HG03064 (cell line): Measurements from ENCODE around the gene PSMG4.

Experiments used
- ATAC-seq: cut with Tn5 transposase; IDR thresholded peaks from one replicate; pipeline ENCODE4 v1.9.1; 2021; ENCODE audit warnings: low read depth; ENCODE audit not compliant: unreplicated experiment

Gene PSMG4

GRCh38 chr6:3304500-3305215 lies 45.9 kb downstream of the PSMG4 start:
- no peak for ATAC-seq

- ATAC-seq: no peak
Observed at GRCh38 chr6:3305216-3305565, 46.4 kb downstream of the PSMG4 start.

GRCh38 chr6:3305831-3306230 lies 47.1 kb downstream of the PSMG4 start:
- ATAC-seq: no peak

GRCh38 chr6:3306848-3307247 lies 48.1 kb downstream of the PSMG4 start:
- ATAC-seq: no peak

- no peak for ATAC-seq
Observed at GRCh38 chr6:3307436-3307835, 48.7 kb downstream of the PSMG4 start.

GRCh38 chr6:3308106-3308505 lies 49.4 kb downstream of the PSMG4 start:
- no peak for ATAC-seq

GRCh38 chr6:3309391-3310050 lies 50.8 kb downstream of the PSMG4 start:
- no peak for ATAC-seq

- no peak for ATAC-seq
Observed at GRCh38 chr6:3310051-3310448, 51.3 kb downstream of the PSMG4 start.

DNA sequence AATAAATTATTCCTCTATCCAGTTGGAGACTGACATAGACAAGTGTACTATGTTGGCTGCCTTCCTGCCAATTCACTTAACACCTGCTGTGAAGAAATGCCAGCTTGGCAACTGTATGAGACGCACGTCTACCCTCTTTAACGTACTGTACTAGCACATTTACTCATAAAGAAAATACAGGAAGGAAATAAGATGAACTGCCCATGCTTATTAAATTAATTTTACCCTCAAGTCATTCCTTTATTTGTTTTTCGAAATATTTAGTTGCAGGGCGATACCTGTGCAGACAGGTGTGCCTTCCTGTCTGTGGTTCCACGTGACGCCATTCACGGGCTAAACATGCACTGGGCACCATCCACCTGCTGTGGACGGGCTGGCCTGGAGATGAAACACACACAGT lies 52.0 kb downstream of the PSMG4 start:
- no peak for ATAC-seq

GRCh38 chr6:3311826-3312225 lies 53.1 kb downstream of the PSMG4 start:
- no peak for ATAC-seq

DNA sequence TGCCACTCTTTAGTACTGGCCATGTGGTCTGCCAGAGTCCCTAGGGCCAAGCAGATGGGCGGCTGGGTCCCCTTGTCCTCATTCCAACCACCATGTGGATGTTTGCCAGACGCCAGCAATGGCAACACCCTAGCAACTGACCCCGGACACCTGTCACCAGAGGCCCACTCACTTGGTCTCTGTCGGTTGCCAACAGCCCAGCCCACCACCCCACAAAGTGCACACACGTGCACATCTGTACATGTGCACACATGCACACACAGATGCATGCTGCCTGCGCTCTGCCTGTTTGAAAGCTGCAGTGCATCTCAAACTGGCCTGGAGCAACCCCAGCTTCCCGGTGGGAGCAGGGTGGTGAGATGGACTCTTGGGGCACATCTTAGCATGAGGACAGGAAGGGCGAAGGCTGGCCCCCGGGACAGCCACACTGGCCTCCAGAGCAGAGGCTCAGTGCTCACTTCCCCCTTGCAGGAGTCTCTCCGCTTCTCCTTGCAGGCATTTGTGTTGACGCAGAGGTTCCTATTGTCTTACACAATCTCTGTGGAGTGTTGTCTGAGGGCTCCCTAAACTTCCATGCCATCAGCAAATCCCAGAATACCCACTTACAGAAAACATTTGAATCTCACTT lies 54.0 kb downstream of the PSMG4 start:
- no peak for ATAC-seq

GRCh38 chr6:3314176-3314575 lies 55.4 kb downstream of the PSMG4 start:
- ATAC-seq: no peak

DNA sequence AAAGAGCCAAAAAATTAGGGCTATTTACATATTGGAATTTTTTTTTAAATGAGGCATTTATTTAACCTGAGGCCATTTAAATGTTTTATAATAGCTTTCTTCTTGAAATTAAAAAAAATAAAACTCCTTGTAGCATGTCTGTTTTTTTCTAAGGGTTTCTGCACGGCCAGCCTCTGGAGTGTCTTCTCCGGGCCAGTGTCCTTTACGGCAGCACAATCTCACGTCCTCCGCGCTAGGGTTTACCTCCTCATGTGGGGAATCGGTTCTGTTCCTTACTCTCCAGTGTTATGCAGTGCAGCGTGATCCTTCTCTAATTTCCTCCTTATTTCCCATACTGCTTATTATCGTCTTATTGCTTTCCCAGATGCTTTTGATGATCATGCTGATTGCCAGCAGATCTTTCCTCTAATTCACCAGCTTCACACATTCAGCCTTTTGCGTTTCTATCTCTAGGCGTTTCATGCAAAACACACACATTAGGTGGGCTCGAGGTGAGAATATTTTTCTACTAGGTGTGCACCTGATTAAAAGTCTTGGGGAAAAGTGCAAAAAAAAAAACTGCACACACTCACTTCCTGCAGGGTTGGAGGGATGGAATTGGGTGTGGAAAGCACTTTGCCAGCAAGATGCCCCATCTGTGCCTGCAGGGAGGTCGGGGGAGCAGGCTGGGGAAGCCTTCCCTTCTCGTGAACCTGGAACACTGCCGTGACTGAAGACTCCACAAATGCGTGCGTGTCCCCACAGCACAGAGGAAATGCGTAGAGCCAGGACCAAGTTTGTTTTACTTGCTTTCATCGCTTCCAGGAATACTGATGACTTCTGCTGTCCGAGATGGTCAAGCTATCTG lies 56.1 kb downstream of the PSMG4 start:
- ATAC-seq: no peak

GRCh38 chr6:3315841-3316240 lies 57.1 kb downstream of the PSMG4 start:
- no peak for ATAC-seq

DNA sequence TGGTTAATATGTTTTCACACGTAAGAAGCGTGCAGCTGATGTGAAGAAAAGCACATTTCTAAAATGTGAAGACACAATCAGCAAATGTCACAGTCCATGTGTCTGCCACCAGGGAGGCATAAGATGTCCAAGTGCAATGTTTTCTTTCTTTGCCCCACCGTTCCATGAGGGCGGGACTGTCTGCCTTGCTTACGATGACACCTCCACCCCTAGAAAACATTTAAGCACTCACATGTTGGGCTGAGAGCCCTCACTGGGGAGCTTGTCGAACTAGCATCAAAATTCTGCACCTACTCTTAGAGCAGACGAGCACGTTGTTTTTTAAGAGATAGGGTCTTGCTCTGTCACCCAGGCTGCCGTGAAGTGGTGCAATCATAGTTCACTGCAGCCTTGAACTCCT lies 57.6 kb downstream of the PSMG4 start:
- no peak for ATAC-seq

- no peak for ATAC-seq
Observed at GRCh38 chr6:3316818-3317217, 58.1 kb downstream of the PSMG4 start.
